LNCAP (cell line): ENCODE data around the gene ACER1.

Source experiments
- TF ChIP-seq, protein P1 (sequence below): fragments of 450-650 bp; IDR thresholded peaks from 2 replicates; pipeline ENCODE4 v1.5.1; 2017; ENCODE audit warnings: mild to moderate bottlenecking

ACER1 gene

DNA sequence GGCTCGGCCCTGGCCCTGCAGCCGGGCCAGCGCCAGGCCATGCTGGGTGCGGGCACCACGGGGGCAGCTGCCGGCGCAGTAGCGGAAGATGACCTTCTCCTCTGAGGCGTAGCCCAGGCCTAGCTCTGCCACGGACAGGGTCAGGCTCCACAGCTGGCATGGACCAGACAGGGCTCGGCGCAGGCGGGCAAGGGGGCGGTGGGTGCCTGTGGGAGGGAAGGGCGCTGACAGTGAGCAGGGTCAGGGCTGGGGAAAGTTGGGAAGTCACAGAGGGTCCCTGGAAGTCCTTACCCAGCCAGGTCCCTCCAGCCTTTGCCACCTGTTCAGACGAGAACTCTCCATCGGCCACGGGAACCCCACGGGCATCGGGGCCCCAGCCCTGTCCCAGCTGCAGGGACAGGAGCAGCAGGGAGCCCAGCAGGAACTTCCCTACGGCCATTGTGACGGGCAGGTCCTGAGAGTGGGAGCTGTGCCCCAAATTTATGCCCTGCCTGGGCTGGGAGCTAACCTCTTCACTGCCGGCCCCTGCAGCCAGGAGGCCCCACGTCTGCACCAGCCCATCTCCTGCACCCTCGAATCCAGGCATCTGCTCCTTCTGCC is 42.1 kb upstream of the ACER1 start, which contains the start of gene PSPN:
Gene PSPN, minus strand, starts transcription at position 523 of the 600 bp plus-strand sequence. Its CDS starts 84 bp downstream, at position 439.
- TF ChIP-seq, protein P1, sequence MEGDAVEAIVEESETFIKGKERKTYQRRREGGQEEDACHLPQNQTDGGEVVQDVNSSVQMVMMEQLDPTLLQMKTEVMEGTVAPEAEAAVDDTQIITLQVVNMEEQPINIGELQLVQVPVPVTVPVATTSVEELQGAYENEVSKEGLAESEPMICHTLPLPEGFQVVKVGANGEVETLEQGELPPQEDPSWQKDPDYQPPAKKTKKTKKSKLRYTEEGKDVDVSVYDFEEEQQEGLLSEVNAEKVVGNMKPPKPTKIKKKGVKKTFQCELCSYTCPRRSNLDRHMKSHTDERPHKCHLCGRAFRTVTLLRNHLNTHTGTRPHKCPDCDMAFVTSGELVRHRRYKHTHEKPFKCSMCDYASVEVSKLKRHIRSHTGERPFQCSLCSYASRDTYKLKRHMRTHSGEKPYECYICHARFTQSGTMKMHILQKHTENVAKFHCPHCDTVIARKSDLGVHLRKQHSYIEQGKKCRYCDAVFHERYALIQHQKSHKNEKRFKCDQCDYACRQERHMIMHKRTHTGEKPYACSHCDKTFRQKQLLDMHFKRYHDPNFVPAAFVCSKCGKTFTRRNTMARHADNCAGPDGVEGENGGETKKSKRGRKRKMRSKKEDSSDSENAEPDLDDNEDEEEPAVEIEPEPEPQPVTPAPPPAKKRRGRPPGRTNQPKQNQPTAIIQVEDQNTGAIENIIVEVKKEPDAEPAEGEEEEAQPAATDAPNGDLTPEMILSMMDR: no peak

DNA sequence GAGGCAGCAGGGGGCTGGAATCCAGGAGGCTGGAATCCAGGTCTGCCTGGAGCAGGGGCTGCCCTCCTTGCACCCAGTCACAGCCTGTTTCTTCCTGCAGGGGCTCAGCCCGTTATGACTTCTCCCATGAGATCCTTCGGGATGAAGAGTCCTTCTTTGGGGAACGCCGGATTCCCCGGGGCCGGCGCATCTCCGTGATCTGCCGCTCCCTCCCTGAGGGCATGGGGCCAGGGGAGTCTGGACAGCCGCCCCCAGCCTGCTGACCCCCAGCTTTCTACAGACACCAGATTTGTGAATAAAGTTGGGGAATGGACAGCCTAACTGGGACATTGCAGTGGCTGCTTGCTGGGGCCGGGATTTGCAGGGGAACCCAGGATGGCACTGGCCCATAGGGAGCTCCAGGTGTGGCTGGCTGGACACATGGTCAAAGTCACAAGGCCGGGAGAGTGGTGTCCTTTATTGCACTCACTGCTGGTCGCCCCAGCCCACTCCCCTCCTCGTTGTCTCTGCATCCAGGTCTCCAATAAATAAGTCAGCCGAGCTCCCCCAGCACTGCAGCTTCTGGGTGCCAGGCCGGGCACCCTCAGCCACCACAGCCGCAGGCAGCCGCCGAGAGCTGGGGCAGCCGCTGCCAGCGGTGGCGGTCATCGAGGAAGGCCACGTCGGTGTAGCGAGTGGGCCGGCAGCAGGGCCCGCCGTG is 41.4 kb upstream of the ACER1 start:
- TF ChIP-seq, protein P1: no peak

DNA sequence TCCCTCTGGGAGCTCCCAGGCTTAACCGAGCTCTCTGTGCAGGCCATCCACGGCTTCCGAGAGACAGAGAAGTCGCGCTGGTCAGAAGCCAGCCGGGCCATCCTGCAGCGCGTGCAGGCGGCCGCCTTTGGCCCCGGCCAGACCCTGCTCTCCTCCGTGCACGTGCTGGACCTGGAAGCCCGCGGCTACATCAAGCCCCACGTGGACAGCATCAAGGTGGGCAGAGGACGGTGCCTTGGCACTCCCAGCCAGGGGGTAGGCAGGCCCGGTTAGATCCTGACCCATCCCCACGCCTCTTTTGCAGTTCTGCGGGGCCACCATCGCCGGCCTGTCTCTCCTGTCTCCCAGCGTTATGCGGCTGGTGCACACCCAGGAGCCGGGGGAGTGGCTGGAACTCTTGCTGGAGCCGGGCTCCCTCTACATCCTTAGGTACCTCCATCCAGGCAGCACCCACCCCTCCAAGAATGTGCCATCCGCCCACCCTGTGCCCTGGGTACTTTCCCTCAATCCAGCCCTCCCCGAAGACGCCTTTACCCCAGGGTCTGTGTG is 40.8 kb upstream of the ACER1 start:
- TF ChIP-seq, protein P1: no peak

DNA sequence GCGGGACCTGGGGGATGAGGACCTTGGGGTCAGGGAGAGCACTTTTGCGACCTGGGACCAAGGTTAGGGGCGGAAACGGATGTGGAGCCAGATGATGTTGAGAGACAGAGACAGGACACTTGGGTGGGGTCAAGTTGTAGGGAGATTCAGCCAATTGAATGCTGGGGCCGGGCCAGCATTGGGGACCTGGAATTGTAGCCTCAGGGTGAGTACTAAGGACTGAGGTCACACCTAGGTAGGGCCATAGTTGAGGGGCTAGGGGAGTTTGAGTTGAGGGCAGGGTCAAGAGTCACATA is 40.3 kb upstream of the ACER1 start:
- TF ChIP-seq, protein P1: no peak

DNA sequence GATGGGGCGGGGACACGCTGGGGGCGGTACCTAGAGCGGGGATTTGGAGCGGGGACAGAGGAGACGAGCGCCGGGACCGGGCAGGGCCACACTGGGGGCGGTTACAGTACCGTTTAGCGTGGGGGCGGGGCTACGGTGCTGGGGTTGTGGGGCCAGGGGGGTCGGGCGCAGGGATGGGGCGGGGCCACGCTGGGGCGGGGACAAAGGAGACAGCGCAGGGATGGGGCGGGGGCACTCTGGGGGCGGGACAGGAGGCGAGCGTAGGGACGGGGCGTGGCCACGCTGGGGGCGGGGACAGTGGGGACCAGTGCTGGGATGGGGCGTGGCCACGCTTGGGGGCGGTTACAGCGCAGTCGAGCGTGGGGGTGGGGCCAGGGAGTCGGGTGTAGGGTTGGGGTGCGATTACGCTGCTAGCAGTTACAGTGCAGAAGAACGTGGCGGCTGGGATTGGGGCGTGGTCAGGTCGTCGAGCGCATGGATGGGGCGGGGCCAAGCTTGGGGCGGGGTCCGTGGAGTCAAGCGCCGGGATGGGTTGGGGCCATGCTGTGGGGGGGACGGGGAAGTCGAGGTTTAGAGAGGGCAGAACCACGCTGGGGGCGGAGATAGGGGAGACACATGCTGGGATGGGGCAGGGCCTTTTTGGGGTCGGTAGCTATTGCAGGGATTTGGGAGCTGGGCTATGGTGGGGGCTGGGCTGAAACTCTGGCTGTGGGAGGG is 39.8 kb upstream of the ACER1 start:
- TF ChIP-seq, protein P1: no peak

DNA sequence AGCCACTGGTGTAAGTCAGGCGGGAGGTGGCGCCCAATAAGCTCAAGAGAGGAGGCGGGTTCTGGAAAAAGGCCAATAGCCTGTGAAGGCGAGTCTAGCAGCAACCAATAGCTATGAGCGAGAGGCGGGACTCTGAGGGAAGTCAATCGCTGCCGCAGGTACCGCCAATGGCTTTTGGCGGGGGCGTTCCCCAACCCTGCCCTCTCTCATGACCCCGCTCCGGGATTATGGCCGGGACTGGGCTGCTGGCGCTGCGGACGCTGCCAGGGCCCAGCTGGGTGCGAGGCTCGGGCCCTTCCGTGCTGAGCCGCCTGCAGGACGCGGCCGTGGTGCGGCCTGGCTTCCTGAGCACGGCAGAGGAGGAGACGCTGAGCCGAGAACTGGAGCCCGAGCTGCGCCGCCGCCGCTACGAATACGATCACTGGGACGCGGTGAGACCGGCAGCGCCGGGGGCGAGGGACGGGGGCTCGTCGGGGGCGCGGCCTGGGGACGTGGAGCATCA is 39.2 kb upstream of the ACER1 start, which contains the start of gene ALKBH7:
Gene ALKBH7, plus strand, starts transcription at position 201 of the 502 bp plus-strand sequence. Its CDS starts 27 bp downstream, at position 228.
- TF ChIP-seq, protein P1: no peak

DNA sequence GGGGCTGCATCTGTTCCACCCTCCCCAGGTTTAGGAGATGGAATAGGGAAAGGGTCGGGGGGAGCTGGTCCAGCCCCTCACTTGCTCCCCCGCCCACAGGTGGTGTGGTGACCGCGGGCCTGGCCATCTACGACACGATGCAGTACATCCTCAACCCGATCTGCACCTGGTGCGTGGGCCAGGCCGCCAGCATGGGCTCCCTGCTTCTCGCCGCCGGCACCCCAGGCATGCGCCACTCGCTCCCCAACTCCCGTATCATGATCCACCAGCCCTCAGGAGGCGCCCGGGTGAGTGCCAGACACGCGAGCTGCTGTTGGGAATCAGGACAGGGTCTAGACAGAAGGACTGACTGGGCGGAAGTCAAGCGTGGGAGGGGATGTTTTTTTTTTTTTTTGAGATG is 30.9 kb upstream of the ACER1 start:
- TF ChIP-seq, protein P1: no peak
